HFF-Myc (cell line): ENCODE results near the gene ZNF556.

Experiments used
- DNase-seq: peaks from one replicate; pipeline ENCODE4 v3.0.0-alpha.2; 2011; ENCODE audit warnings: low read depth; ENCODE audit errors: extremely low read depth
- H3K4me3 ChIP-seq: replicated peaks from 2 replicates; pipeline ENCODE4 v1.5.1; 2011; ENCODE audit warnings: low read depth, mild to moderate bottlenecking, control low read depth, low read length
- CTCF ChIP-seq: IDR thresholded peaks from 2 replicates; pipeline ENCODE4 v1.5.1; 2012; ENCODE audit warnings: mild to moderate bottlenecking, low read depth, low read length, control low read depth; ENCODE audit errors: missing control alignments

ZNF556 gene

GRCh38 chr19:2905918-2906519 is 38.9 kb downstream of the ZNF556 start:
- TF ChIP-seq CTCF, result no peak
- H3K4me3 ChIP-seq, result no peak overlapping the region

GRCh38 chr19:2906631-2907195 is 39.6 kb downstream of the ZNF556 start:
- H3K4me3 ChIP-seq, result no peak overlapping the region
- no peak for DNase-seq
- no peak for TF ChIP-seq CTCF

More at GRCh38 chr19:2905918-2906519, 38.9 kb downstream of the ZNF556 start:
- DNase-seq, result no peak

GRCh38 chr19:2912306-2912705 is 45.2 kb downstream of the ZNF556 start:
- DNase-seq, result no peak
- no peak overlapping the region for H3K4me3 ChIP-seq
- no peak for TF ChIP-seq CTCF

GRCh38 chr19:2917275-2918184 is 50.4 kb downstream of the ZNF556 start:
- no peak for TF ChIP-seq CTCF
- no peak overlapping the region for H3K4me3 ChIP-seq
- DNase-seq, result no peak

GRCh38 chr19:2922987-2923386 is 55.9 kb downstream of the ZNF556 start:
- H3K4me3 ChIP-seq, result no peak overlapping the region
- DNase-seq, result no peak
- no peak for TF ChIP-seq CTCF

GRCh38 chr19:2923510-2923909 is 56.4 kb downstream of the ZNF556 start:
- DNase-seq, result peak; percentile 70
- TF ChIP-seq CTCF, result no peak
- no peak overlapping the region for H3K4me3 ChIP-seq
